Measurements from ENCODE around the gene TMEM272. TPM values are rescaled to one million over a fixed set of nuclear protein-coding genes. Genes with fewer than 3 reads are reported as not detected.

The TMEM272 gene
- total RNA-seq, 1 donor from 2014 or later, result not detected

- no peak overlapping the region for H3K4me3 ChIP-seq (ENCODE audit: low read depth, low read length)
- DNase-seq (ENCODE audit: low read depth), result no peak
- no peak for TF ChIP-seq CTCF (conservative IDR thresholded peaks at IDR 0.05; ENCODE audit: low read depth, low read length)
Observed at GRCh38 chr13:51796546-51796945, 48.4 kb downstream of the TMEM272 start.

GRCh38 chr13:51795419-51795818 is 49.6 kb downstream of the TMEM272 start:
- no peak for TF ChIP-seq CTCF (conservative IDR thresholded peaks at IDR 0.05; ENCODE audit: low read depth, low read length)
- H3K4me3 ChIP-seq (ENCODE audit: low read depth, low read length), result no peak overlapping the region
- DNase-seq (ENCODE audit: low read depth), result no peak

GRCh38 chr13:51794964-51795363 is 50.0 kb downstream of the TMEM272 start:
- no peak for DNase-seq (ENCODE audit: low read depth)
- H3K4me3 ChIP-seq (ENCODE audit: low read depth, low read length), result no peak overlapping the region
- TF ChIP-seq CTCF (conservative IDR thresholded peaks at IDR 0.05; ENCODE audit: low read depth, low read length), result no peak

GRCh38 chr13:51793570-51794271 is 51.3 kb downstream of the TMEM272 start:
- H3K4me3 ChIP-seq (ENCODE audit: low read depth, low read length), result no peak overlapping the region
- no peak for TF ChIP-seq CTCF (conservative IDR thresholded peaks at IDR 0.05; ENCODE audit: low read depth, low read length)
- no peak for DNase-seq (ENCODE audit: low read depth)

GRCh38 chr13:51786425-51787265 is 58.3 kb downstream of the TMEM272 start:
- TF ChIP-seq CTCF (conservative IDR thresholded peaks at IDR 0.05; ENCODE audit: low read depth, low read length), result no peak
- DNase-seq (ENCODE audit: low read depth), result no peak
- H3K4me3 ChIP-seq (ENCODE audit: low read depth, low read length), result no peak overlapping the region

- DNase-seq (ENCODE audit: low read depth), result no peak
- no peak for TF ChIP-seq CTCF (conservative IDR thresholded peaks at IDR 0.05; ENCODE audit: low read depth, low read length)
- no peak overlapping the region for H3K4me3 ChIP-seq (ENCODE audit: low read depth, low read length)
Observed at GRCh38 chr13:51785712-51786424, 59.1 kb downstream of the TMEM272 start.
